NCI-H2227 (cell line): ENCODE measurements around the gene DUS2.
"Not testable (repeated sequence)": the region's sequence is repeated elsewhere in the genome, so short reads cannot be mapped to it uniquely, and the experiment has no call there.

Source experiments
- DNase-seq: peaks from one replicate; lab custom pipeline; 2025; ENCODE audit not compliant: unreplicated experiment; lab: John Stamatoyannopoulos, UW

DUS2 gene

GRCh38 chr16:67998231-67998778 is 24.8 kb upstream of the DUS2 start:
- DNase-seq, result not testable (repeated sequence)

GRCh38 chr16:67998779-67999688 is 24.1 kb upstream of the DUS2 start, which contains the start of gene DPEP2:
TSS of gene DPEP2 (minus strand) at chr16:67999484. CDS start at chr16:67993212, 6,272 bp downstream.
- DNase-seq, result not testable (repeated sequence)

- DNase-seq, result no peak
These were observed 23.1 kb upstream of the DUS2 start for GRCh38 chr16:67999985-68000384.

DNA sequence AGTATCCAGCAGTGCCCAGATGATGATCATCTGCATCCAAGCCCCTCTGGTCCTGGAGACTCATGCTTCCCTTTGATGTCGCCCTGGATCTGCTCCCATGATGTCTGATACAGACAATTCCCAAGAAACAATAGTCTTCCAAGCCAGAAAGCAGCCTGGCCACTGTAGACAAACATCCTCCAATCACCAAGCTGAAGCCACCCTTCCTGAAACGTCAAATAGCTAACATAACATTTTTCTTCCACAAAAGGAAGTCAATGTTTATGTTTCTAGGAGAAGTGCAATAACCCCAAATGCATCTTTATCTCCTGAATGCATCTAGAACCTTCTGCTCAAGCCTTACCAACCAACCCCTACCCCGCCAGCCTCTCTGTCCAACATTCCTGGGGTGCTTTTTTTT is 22.6 kb upstream of the DUS2 start:
- no peak for DNase-seq

DNA sequence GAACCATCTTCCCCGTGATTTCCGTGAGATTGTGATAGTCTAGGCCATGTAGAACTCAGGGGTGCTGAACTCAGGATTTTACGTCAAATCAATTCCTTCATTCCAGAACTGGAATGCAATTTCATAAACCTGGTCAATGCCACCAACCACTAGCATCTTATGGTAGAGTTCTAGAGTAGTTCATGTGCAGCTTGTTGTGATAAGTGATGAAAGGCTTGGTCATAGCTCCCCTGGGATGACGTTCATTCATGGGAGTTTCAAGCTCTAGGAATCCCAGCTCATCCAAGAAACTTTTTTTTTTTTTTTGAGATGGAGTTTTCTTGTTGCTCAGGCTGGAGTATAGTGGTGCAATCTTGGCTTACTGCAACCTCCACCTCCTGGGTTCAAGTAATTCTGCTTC is 20.1 kb upstream of the DUS2 start:
- no peak for DNase-seq

DNA sequence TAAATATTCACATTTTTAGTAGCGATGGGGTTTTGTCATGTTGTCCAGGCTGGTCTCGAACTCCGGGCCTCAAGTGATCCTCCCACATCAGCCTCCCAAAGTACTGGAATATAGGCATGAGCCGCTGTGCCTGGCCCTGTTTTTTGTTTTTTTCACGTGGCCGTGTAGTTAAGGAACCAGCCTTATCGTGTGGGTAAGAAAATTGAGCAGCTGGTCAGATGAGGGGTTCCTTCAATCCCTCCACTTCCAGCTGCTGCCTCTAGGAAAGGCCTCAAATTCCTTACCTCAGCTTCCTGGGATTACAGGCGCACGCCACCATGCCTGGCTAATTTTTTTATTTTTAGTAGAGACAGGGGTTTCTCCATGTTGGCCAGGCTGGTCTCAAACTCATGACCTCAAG is 17.9 kb upstream of the DUS2 start:
- no peak for DNase-seq

- DNase-seq, result no peak
These were observed 17.2 kb upstream of the DUS2 start for GRCh38 chr16:68005786-68006286.

GRCh38 chr16:68009157-68009735 is 13.8 kb upstream of the DUS2 start:
- no peak for DNase-seq

GRCh38 chr16:68009872-68010271 is 13.2 kb upstream of the DUS2 start:
- DNase-seq, result not testable (repeated sequence)

- DNase-seq, result no peak
These were observed 9.6 kb upstream of the DUS2 start for GRCh38 chr16:68013440-68013839.

- DNase-seq, result no peak
These were observed 7.4 kb upstream of the DUS2 start, which contains the start of gene DPEP2NB for GRCh38 chr16:68015681-68016080. TSS of gene DPEP2NB (minus strand) at chr16:68015911. CDS start at chr16:68015770, 141 bp downstream.

- DNase-seq, result no peak
These were observed 3.9 kb upstream of the DUS2 start for GRCh38 chr16:68019167-68019680.

DNA sequence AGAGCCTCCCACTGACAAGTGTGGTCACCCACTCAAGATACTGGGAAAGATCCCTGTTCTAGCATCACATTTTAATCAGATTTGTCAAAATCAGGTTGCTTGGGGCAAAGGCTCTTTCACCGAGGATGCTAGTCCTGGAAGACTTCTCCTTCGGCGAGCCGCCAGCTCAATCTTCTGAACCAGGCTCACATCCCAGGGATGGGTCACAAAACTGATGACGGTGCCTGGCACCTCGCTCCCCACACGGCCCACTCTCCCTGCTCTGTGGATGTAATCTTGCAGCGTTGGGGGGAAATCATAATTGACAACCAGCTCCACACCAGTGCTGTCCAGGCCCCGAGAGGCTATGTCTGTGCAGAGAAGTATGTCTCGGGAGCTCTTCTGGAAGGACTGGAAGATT is 1.6 kb upstream of the DUS2 start:
- no peak for DNase-seq

GRCh38 chr16:68022278-68022727 is 781 bp upstream of the DUS2 start:
- DNase-seq, result no peak

DNA sequence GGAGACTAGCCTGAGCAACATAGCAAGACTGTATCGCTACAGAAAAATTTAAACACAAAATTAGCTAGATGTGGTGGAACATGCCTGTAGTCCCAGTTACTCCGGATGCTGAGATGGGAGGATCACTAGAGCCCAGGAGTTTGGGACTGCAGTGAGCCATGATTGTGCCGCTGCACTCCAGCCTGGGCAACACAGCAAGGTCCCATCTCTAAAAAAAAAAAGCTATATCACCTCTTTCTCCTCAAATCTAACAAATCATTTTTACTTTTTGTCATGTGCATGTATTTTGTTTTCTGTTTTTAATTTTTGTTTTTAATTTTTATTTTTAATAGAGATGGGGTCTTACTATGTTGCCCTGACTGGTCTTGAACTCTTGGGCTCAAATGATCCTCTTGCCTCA is 5.9 kb downstream of the DUS2 start:
- no peak for DNase-seq

DNA sequence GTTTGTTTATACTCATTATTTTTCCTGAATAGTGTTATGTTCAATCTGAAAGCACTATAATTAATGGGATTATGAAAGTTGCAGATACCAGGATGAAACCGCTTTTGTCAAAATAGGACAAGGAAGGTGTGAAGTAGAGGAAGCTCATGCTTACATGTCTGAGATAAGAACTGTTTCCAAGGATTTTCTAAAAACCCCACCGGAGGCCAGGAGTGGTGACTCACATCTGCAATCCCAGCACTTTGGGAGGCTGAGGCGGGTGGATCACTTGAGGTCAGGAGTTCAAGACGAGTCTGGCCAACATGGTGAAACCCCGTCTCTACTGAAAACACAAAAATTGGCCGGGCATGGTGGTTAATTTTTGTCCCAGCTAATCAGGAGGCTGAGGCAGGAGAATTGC is 7.0 kb downstream of the DUS2 start:
- not testable (repeated sequence) for DNase-seq

GRCh38 chr16:68031951-68032350 is 8.9 kb downstream of the DUS2 start:
- no peak for DNase-seq

DNA sequence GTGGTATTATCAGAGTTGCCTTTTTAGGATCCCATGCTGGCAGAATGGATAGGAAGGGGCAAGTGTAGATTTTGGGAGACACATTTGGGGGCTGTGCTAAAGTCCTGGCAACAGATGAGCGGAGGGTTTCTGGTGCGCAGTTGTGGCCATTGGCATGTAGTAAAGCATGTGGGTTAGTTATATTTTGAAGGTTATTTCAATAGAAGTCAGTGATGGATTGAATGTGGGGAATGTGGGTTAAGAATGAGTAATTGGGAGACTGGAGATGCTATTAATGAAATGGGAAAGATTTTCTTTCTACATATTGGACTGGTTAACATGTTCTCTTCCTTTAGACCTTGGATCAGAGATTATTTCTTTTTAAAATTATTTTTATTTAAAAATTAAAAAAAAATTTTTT is 10.0 kb downstream of the DUS2 start:
- DNase-seq, result no peak

- no peak for DNase-seq
These were observed 12.1 kb downstream of the DUS2 start for GRCh38 chr16:68035227-68035626.

DNA sequence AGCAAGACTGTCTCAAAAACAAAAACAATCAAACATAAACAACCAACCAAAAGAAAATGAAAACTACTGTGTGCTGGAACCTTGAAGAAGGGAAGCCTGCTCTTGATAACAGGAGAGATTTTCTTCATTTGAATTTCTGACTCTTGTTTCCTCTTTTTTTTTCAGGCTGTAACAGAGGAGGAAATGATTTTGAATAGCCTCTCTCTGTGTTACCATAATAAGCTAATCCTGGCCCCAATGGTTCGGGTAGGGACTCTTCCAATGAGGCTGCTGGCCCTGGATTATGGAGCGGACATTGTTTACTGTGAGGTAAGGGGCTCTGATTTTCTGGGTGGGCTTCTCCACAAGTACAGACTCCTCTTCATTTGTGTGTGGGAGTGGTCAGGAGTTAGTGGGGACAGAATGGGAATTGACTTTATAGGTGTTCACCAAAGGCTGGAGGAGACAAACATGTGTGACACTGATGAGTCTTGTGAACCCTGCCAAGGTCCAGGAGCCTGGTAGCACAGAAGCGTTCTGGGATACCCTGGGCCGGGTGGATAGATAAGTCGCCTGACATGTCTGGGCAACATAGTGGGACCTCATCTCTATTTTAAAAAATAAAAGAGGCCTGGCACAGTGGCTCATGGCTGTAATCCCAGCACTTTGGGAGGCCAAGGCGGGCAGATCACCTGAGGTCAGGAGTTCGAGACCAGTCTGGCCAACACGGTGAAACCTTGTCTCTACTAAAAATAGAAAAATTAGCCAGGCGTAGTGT is 14.9 kb downstream of the DUS2 start:
- no peak for DNase-seq
